PC-3 (cell line): ENCODE data around the gene WDR7. TPM values are rescaled to one million over a fixed set of nuclear protein-coding genes. Genes with fewer than 3 reads are reported as not detected.
A peak's percentile ranks its signal among the peaks of the same experiment; 100 is the strongest.

Experiments used
- ATAC-seq: fragments of 200-7000 bp; cut with Tn5 transposase; 2 replicates; pipeline ENCODE4 v1.9.1; 2020; ENCODE audit warnings: mild to moderate bottlenecking, moderate library complexity
- BruUV-seq: library from RNA; stranded (reverse); fragments of 400-500 nt; replicated peaks from 2 replicates; lab custom pipeline; 2021; lab: Mats Ljungman, UMichigan
- CTCF ChIA-PET: fragments of 300-600 bp; sonication (Branson Sonifier 250); formaldehyde crosslinking; loops from one replicate; lab custom pipeline; 2022; ENCODE audit warnings: antibody characterized with exemption; lab: Charles Lee
- POLR2A ChIA-PET: fragments of 300-600 bp; sonication (Branson Sonifier 250); formaldehyde crosslinking; loops from one replicate; lab custom pipeline; 2022; ENCODE audit warnings: antibody characterized with exemption; ENCODE audit not compliant: unreplicated experiment; lab: Charles Lee
- DNase-seq: peaks from one replicate; pipeline ENCODE4 v3.0.0-alpha.2; 2015
- H2AFZ ChIP-seq: fragments of 300-600 bp; sonication (generic); 2 replicates; pipeline ENCODE4 v1.6.0; 2016; ENCODE audit warnings: antibody characterized with exemption, low read length
- H3F3A ChIP-seq: fragments of 300-600 bp; sonication (generic); one replicate; pipeline ENCODE4 v1.6.0; 2017; ENCODE audit warnings: antibody characterized with exemption, low read length, control low read depth, mild to moderate bottlenecking; ENCODE audit not compliant: unreplicated experiment
- H3K27ac ChIP-seq: fragments of 300-600 bp; sonication (generic); 2 replicates; pipeline ENCODE4 v1.5.1; 2016; ENCODE audit warnings: mild to moderate bottlenecking, low read length
- H3K27me3 ChIP-seq: fragments of 300-600 bp; sonication (generic); 2 replicates; pipeline ENCODE4 v1.6.1; 2016; ENCODE audit warnings: low read length, mixed read lengths
- H3K36me3 ChIP-seq: fragments of 300-600 bp; sonication (generic); 2 replicates; pipeline ENCODE4 v1.6.1; 2016; ENCODE audit warnings: low read depth, mixed run types, low read length, mixed read lengths
- H3K4me1 ChIP-seq: fragments of 300-600 bp; sonication (generic); 2 replicates; pipeline ENCODE4 v1.5.1; 2016; ENCODE audit warnings: low read length; ENCODE audit not compliant: insufficient read depth
- H3K4me2 ChIP-seq: fragments of 300-600 bp; sonication (generic); 2 replicates; pipeline ENCODE4 v1.6.0; 2016; ENCODE audit warnings: low read length
- H3K4me3 ChIP-seq: fragments of 300-600 bp; sonication (generic); 2 replicates; pipeline ENCODE4 v1.5.1; 2016; ENCODE audit warnings: mild to moderate bottlenecking, low read length, mixed read lengths
- H3K79me2 ChIP-seq: fragments of 300-600 bp; sonication (generic); 2 replicates; pipeline ENCODE4 v1.6.1; 2017; ENCODE audit warnings: low read length, mixed read lengths
- H3K9ac ChIP-seq: fragments of 300-600 bp; sonication (generic); 2 replicates; pipeline ENCODE4 v1.6.0; 2016; ENCODE audit warnings: mild to moderate bottlenecking, low read length
- H3K9me2 ChIP-seq: fragments of 300-600 bp; sonication (generic); replicated peaks from 2 replicates; pipeline ENCODE4 v1.6.1; 2016; ENCODE audit warnings: mixed run types, low read length, mixed read lengths
- H3K9me3 ChIP-seq: fragments of 300-600 bp; sonication (generic); 2 replicates; pipeline ENCODE4 v1.6.1; 2016; ENCODE audit warnings: low read length, mixed read lengths
- H4K20me1 ChIP-seq: fragments of 300-600 bp; sonication (generic); 2 replicates; pipeline ENCODE4 v1.6.1; 2016; ENCODE audit warnings: low read length, mixed read lengths
- CTCF ChIP-seq: fragments of 300-600 bp; sonication (generic); conservative IDR thresholded peaks from 2 replicates; pipeline ENCODE4 v1.5.1; 2017; ENCODE audit warnings: antibody characterized with exemption, low read depth, mild to moderate bottlenecking, low read length
- EZH2 ChIP-seq: fragments of 300-600 bp; sonication (generic); IDR thresholded peaks from one replicate; pipeline ENCODE4 v1.6.1; 2017; ENCODE audit warnings: antibody characterized with exemption, mild to moderate bottlenecking, low read length; ENCODE audit not compliant: unreplicated experiment
- EZH2phosphoT487 ChIP-seq: fragments of 300-600 bp; sonication (generic); IDR thresholded peaks from 2 replicates; pipeline ENCODE4 v1.6.1; 2018; ENCODE audit warnings: mild to moderate bottlenecking, antibody characterized with exemption, low read length, borderline replicate concordance
- intact Hi-C: fragments of 100-400 bp; cut with micrococcal nuclease; formaldehyde crosslinking; loops from 2 replicates; pipeline ENCODE4 v1.9.0; 2023
- total RNA-seq: library from RNA; depleted of rRNA; stranded (reverse); fragments of >200 nt; gene quantifications from 2 replicates; pipeline ENCODE4 v1.2.3, GENCODE V29; 2014

WDR7 gene
- total RNA-seq, 1 experiment from 2014 or later: 16.0 TPM

- no TSS peak for BruUV-seq
- Histone ChIP-seq H3K4me1 (no peaks in the 10 kb centered on the region), H3K27ac (no peak overlapping the region), H3K79me2 (no peaks in the 10 kb centered on the region), H3F3A (no peaks in the 10 kb centered on the region), H3K36me3 (no peaks in the 10 kb centered on the region), H3K4me2 (no peak overlapping the region), H3K9me2 (no peaks in the 10 kb centered on the region), H2AFZ (no peak overlapping the region), H3K27me3 (no peaks in the 10 kb centered on the region), H3K9ac (no peak overlapping the region), H3K4me3 (no peak overlapping the region), H3K9me3 (no peaks in the 10 kb centered on the region), H4K20me1 (no peaks in the 10 kb centered on the region)
- ChIA-PET CTCF (no interaction called here), POLR2A (no interaction called here)
- no peak for DNase-seq
- intact Hi-C loops: no loop called here
- TF ChIP-seq EZH2phosphoT487 (no peak), EZH2 (no peak), CTCF (no peak)
- ATAC-seq: no peak
These were observed 308.0 kb downstream of the WDR7 start for GRCh38 chr18:56959120-56959519.

DNA sequence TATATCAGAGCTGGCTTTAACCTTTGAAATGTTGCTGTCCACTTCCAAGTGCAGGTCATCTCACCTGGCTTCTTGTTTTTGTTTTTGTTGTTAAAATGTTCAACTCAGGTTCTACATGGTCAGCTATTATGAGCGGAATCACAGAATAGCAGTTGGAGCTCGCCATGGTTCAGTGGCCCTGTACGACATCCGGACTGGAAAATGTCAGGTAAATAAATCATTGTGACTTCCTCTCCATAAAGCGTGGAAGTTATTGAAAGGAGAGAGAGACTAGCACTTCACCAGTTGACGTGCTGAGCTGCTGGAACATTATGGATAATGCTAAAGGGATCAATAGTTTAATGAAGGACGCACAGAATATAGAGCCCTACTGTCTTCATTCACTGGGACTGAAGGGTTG lies 311.2 kb downstream of the WDR7 start:
- Histone ChIP-seq H3K9ac (no peak overlapping the region), H3K27me3 (no peaks in the 10 kb centered on the region), H3K27ac (no peak overlapping the region), H3K4me2 (no peak overlapping the region), H3K36me3 (no peaks in the 10 kb centered on the region), H4K20me1 (no peaks in the 10 kb centered on the region), H2AFZ (no peak overlapping the region), H3K9me3 (no peaks in the 10 kb centered on the region), H3F3A (no peaks in the 10 kb centered on the region), H3K9me2 (no peaks in the 10 kb centered on the region), H3K79me2 (no peaks in the 10 kb centered on the region), H3K4me3 (no peak overlapping the region), H3K4me1 (no peaks in the 10 kb centered on the region)
- TF ChIP-seq CTCF: no peak
- TF ChIP-seq EZH2phosphoT487: no peak
- no peak for TF ChIP-seq EZH2
- no peak for ATAC-seq
- DNase-seq: no peak
- ChIA-PET CTCF (no interaction called here), POLR2A (no interaction called here)
- intact Hi-C loops: no loop called here
- BruUV-seq: no TSS peak

DNA sequence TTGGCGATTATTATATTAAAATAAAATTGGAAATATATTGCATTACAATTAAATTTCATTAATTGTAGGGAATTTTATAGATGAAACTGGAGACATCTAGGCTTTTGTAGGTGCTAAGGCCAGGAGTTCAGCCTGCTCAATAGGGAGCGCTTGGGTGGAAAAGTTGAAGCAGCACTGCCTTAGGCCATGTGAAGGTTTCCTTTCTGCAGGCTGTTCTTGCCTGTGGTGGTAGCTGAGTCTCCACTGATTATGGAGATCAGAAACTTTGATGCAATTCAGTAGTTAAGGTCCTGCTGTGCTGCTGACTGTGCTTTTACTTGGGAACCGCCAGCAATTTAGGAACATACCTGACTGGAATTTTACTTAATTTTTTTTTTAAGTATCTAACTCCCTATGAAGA lies 315.9 kb downstream of the WDR7 start:
- TF ChIP-seq EZH2phosphoT487 (no peak), CTCF (no peak), EZH2 (no peak)
- Histone ChIP-seq H3K9me3 (no peaks in the 10 kb centered on the region), H2AFZ (no peak overlapping the region), H4K20me1 (no peaks in the 10 kb centered on the region), H3K4me1 (no peaks in the 10 kb centered on the region), H3K79me2 (no peaks in the 10 kb centered on the region), H3K4me2 (no peak overlapping the region), H3K4me3 (no peak overlapping the region), H3F3A (no peaks in the 10 kb centered on the region), H3K27me3 (no peaks in the 10 kb centered on the region), H3K27ac (no peak overlapping the region), H3K9me2 (no peaks in the 10 kb centered on the region), H3K9ac (no peak overlapping the region), H3K36me3 (no peaks in the 10 kb centered on the region)
- intact Hi-C loops: no loop called here
- no peak for DNase-seq
- ChIA-PET POLR2A (no interaction called here), CTCF (no interaction called here)
- peak; percentile 18; the same call in 1 of the 2 replicates for ATAC-seq
- BruUV-seq: no TSS peak
